ENCODE measurements around the gene RABEP2.
"Not testable (repeated sequence)": the region's sequence is repeated elsewhere in the genome, so short reads cannot be mapped to it uniquely, and the experiment has no call there.

Gene RABEP2

GRCh38 chr16:28878083-28878926, 46.7 kb downstream of the RABEP2 start, which contains the start of gene ATP2A1:
Gene ATP2A1 (plus strand): TSS chr16:28878488. CDS start chr16:28878672, 184 bp downstream.
- no peak for DNase-seq (ENCODE audit: low spot score)

- no peak for DNase-seq (ENCODE audit: low spot score)
Observed at GRCh38 chr16:28877655-28878000, 47.4 kb downstream of the RABEP2 start.

- no peak for DNase-seq (ENCODE audit: low spot score)
Observed at GRCh38 chr16:28876973-28877654, 47.9 kb downstream of the RABEP2 start.

GRCh38 chr16:28876019-28876659, 48.9 kb downstream of the RABEP2 start:
- DNase-seq (ENCODE audit: low spot score): no peak

- no peak for DNase-seq (ENCODE audit: low spot score)
Observed at GRCh38 chr16:28875134-28876018, 49.7 kb downstream of the RABEP2 start.

GRCh38 chr16:28874406-28874805, 50.6 kb downstream of the RABEP2 start:
- no peak for DNase-seq (ENCODE audit: low spot score)

- DNase-seq (ENCODE audit: low spot score): no peak
Observed at GRCh38 chr16:28873543-28874201, 51.4 kb downstream of the RABEP2 start.

GRCh38 chr16:28872952-28873351, 52.1 kb downstream of the RABEP2 start:
- DNase-seq (ENCODE audit: low spot score): no peak

- no peak for DNase-seq (ENCODE audit: low spot score)
Observed at GRCh38 chr16:28869201-28869600, 55.8 kb downstream of the RABEP2 start.

GRCh38 chr16:28867646-28868045, 57.4 kb downstream of the RABEP2 start:
- not testable (repeated sequence) for DNase-seq (ENCODE audit: low spot score)

GRCh38 chr16:28867241-28867640, 57.8 kb downstream of the RABEP2 start:
- no peak for DNase-seq (ENCODE audit: low spot score)

GRCh38 chr16:28866454-28866804, 58.6 kb downstream of the RABEP2 start:
- no peak for DNase-seq (ENCODE audit: low spot score)

GRCh38 chr16:28865722-28866453, 59.1 kb downstream of the RABEP2 start:
- DNase-seq (ENCODE audit: low spot score): no peak

- DNase-seq (ENCODE audit: low spot score): no peak
Observed at GRCh38 chr16:28865001-28865688, 59.9 kb downstream of the RABEP2 start.

- peak; percentile 15 for DNase-seq (ENCODE audit: low spot score)
Observed at GRCh38 chr16:28863929-28864793, 60.9 kb downstream of the RABEP2 start.

- DNase-seq (ENCODE audit: low spot score): no peak
Observed at GRCh38 chr16:28859326-28859725, 65.7 kb downstream of the RABEP2 start.

GRCh38 chr16:28858421-28858820, 66.6 kb downstream of the RABEP2 start:
- DNase-seq (ENCODE audit: low spot score): no peak
